Cardiac fibroblast (primary cell): ENCODE results near the gene TCF12.

ENCODE experiments used
- DNase-seq, 2 donors: peaks; one replicate each; pipeline versions ENCODE4 v3.0.0 to v3.0.0-alpha.2; 2010; ENCODE audit warnings: low read depth in 2 of 2
- H3K4me3 ChIP-seq, 2 donors: replicated peaks in 1 of 2; 1 replicate in 1 of 2; 2 replicates in 1 of 2; pipeline ENCODE4 v1.5.1; 2011; ENCODE audit warnings: low read depth in 2 of 2, low read length in 2 of 2, mild to moderate bottlenecking in 2 of 2, moderate library complexity in 1 of 2
- CTCF ChIP-seq: IDR thresholded peaks from one replicate; pipeline ENCODE4 v1.5.1; 2011; ENCODE audit warnings: low read depth, mild to moderate bottlenecking, low read length, inconsistent platforms

Gene TCF12

GRCh38 chr15:56978898-56979662 is 60.6 kb downstream of the TCF12 start:
- TF ChIP-seq CTCF, result no peak
- no peak overlapping the region for H3K4me3 ChIP-seq
- DNase-seq, result peak in 1 of 2 donors; percentile 59

- DNase-seq, result no peak
- no peak for TF ChIP-seq CTCF
- no peak overlapping the region for H3K4me3 ChIP-seq
Observed at GRCh38 chr15:56980473-56980872, 62.0 kb downstream of the TCF12 start.

GRCh38 chr15:56981160-56981559 is 62.7 kb downstream of the TCF12 start:
- no peak overlapping the region for H3K4me3 ChIP-seq
- TF ChIP-seq CTCF, result no peak
- DNase-seq, result no peak

- TF ChIP-seq CTCF, result no peak
- DNase-seq, result no peak
- no peak overlapping the region for H3K4me3 ChIP-seq
Observed at GRCh38 chr15:56982987-56983386, 64.5 kb downstream of the TCF12 start.

- no peak overlapping the region for H3K4me3 ChIP-seq
- peak; percentile 36 to 64 for DNase-seq
- no peak for TF ChIP-seq CTCF
Observed at GRCh38 chr15:56984681-56985481, 66.4 kb downstream of the TCF12 start.

GRCh38 chr15:56985856-56986255 is 67.4 kb downstream of the TCF12 start:
- peak in 1 of 2 donors; percentile 36 for DNase-seq
- H3K4me3 ChIP-seq, result no peak overlapping the region
- TF ChIP-seq CTCF, result no peak
